Ureter (tissue), 1 donor: ENCODE data around the gene PACC1. TPM values are rescaled to one million over a fixed set of nuclear protein-coding genes. Genes with fewer than 3 reads are reported as not detected.
"Not testable (repeated sequence)": the region's sequence is repeated elsewhere in the genome, so short reads cannot be mapped to it uniquely, and the experiment has no call there.

Experiments used
- DNase-seq: peaks from one replicate; pipeline ENCODE4 v3.0.0-alpha.2; 2020; ENCODE audit warnings: low spot score
- total RNA-seq: library from RNA; stranded (reverse); gene quantifications from one replicate; pipeline ENCODE4 v1.2.4, GENCODE V29; 2023
- donor health status: DM: yes; HTN: yes; CAD: no.

Gene PACC1
- total RNA-seq, 1 donor from 2014 or later: 4.5 TPM

DNA sequence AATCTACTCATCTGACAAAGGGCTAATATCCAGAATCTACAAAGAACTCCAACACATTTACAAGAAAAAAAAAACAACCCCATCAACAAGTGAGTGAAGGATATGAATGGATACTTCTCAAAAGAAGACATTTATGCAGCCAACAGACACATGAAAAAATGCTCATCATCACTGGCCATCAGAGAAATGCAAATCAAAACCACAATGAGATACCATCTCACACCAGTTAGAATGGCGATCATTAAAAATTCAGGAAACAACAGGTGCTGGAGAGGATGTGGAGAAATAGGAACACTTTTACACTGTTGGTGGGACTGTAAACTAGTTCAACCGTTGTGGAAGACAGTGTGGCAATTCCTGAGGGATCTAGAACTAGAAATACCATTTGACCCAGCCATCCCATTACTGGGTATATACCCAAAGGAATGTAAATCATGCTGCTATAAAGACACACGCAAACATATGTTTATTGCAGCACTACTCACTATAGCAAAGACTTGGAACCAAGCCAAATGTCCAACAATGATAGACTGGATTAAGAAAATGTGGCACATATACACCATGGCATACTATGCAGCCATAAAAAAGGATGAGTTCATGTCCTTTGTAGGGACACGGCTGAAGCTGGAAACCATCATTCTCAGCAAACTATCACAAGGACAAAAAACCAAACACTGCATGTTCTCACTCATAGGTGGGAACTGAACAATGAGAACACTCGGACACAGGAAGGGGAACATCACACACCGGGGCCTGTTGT lies 18.8 kb downstream of the PACC1 start:
- not testable (repeated sequence) for DNase-seq

- no peak for DNase-seq
Observed at GRCh38 chr1:212388985-212389716, 25.5 kb downstream of the PACC1 start.

GRCh38 chr1:212386029-212386428 lies 28.7 kb downstream of the PACC1 start:
- no peak for DNase-seq

DNA sequence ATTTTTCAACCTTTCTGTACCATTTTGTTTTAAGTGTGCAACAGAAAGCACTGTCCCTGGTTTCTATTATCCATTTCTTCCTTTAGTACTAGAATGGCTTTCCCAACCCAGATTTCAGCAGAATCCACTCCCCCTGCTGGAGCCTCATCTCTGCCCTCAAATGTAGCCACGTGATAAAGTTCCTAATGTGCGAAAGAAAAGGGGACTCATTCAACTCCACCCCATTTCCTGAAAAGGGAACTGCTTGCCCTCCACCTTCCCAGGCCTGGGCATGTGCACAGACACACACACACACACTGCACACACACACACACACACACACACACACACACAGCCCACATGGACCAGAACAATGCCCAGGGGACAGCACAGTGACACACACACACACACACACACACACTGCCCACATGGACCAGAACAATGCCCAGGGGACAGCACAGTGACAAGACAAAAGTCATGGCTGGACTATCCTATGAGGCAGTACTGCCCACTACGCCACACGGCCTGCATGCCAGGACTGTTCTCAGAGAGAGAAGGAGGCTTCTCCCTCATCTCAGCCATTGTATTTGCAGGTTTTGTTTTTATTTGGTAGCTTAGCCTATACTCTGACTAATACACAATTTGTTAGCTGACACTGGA lies 33.2 kb downstream of the PACC1 start:
- DNase-seq: no peak

- DNase-seq: no peak
Observed at GRCh38 chr1:212379366-212379765, 35.3 kb downstream of the PACC1 start.

GRCh38 chr1:212377644-212378043 lies 37.0 kb downstream of the PACC1 start:
- DNase-seq: no peak

- DNase-seq: no peak
Observed at GRCh38 chr1:212375986-212376385, 38.7 kb downstream of the PACC1 start.

GRCh38 chr1:212368073-212368484 lies 46.6 kb downstream of the PACC1 start:
- peak; percentile 54 for DNase-seq

DNA sequence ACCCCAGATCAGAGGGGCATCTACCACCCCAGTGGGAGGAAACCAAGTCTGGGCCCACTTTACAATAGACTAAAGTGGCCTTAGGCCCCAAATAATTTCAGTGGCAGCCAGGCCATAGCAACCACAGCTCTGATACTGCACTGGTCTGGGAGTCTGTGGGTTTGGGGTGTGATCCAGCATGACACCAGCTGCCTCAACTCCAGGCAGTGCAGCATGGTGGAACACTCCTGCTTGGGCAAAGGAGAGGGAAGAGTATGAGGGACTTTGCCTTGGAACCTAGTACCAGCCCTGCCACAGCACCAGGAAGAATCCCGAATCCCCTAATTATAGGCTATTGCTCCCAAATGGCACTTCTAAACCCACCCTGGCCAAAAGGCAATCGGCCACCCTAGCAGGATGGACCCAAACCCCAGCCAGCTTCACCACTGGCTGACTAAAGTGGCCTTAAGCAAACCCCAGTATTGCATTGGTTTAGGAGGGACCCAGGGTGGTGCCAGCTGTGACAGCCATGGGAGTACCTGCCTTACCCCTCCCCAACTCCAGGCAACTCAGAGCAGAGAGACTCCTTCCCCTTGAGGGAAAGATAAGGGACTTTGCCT lies 47.1 kb downstream of the PACC1 start:
- DNase-seq: no peak

DNA sequence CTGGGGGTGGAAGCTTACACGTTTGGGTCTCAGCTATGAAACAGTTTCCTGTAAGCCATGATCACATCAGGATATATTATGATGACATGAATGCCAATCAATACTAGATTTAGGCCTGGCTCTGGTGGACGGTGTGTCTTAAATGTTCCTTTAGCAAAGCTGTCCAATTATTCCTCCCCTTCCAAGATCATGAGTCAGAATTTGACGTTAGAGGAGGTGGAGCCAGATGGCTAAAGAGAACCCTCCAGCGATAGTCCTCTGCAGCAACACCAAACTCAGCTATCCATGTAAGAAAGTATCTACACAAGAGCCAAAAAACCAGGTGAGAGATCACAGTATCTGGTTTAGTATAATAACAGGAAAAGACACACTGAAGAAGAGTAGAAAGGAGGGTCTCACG lies 47.8 kb downstream of the PACC1 start:
- no peak for DNase-seq

- DNase-seq: no peak
Observed at GRCh38 chr1:212364985-212365384, 49.7 kb downstream of the PACC1 start.

GRCh38 chr1:212359794-212360479 lies 54.7 kb downstream of the PACC1 start:
- no peak for DNase-seq

DNA sequence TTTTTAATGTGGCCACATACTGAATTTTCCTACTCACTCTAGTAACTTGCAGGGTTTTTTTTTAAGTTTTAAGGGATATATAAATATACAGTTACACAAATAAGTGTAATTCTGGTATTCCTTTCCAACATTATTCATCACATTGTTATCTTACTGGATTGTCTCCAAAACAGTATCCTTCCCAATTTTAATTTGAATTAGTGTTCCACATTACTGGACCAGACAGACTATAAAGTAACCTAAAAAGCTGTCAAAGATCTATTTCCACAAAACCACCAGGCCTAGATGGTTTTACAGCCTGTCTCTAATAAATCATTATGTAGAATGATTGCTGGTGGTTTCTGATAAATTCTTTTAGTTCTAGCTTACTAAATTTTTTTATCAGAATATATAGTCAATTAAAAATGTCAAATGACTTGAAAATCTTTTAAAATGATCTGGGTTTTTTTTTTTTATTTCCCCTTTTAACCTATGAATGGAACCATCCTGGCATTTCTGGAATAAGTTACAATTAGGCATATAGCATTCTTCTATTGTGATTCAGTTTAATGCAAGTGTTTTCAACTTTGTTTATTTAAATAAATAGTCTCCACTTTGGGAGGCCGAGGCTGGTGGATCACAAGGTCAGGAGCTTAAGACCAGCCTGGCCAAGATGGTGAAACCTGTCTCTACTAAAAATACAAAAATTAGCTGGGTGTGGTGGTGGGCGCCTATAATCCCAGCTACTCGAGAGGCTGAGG lies 59.3 kb downstream of the PACC1 start:
- DNase-seq: no peak

DNA sequence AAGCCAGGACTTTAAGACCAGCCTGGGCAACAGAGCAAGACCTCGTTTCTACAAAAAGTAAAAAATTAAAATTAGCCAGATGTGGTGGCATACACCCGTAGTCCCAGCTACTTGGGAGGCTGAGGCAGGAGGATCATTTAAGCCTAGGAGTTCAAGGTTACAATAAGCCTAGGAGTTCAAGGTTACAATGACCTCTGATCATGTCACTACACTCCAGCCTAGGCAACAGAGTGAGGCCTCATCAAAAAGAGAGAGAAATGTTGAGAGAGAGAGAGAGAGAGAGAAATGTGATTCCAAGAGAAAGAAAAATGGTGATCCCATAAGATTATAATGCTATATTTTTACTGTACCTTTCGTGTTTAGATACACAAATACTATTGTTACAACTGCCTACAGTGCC lies 60.2 kb downstream of the PACC1 start:
- no peak for DNase-seq

GRCh38 chr1:212353181-212353580 lies 61.5 kb downstream of the PACC1 start:
- no peak for DNase-seq

- DNase-seq: no peak
Observed at GRCh38 chr1:212351588-212352362, 62.9 kb downstream of the PACC1 start.

DNA sequence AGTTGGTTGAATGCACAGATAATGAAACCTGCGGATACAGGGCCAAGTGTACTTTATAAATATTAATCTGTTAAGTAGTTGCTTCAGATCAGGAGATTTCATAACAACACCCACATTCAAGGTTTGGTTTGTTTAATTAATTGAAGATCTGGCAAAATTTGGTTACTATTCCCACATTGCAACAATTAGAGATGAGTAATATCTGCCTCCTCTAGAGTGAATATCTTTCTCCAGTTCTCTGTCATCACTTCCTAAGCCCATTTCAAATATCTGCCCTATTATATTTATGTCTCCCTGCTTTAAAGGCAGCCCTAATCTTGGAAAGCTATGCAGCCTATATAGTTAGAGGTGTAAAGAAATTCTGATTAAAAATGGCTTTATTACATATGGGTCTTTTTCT lies 68.1 kb downstream of the PACC1 start:
- no peak for DNase-seq

DNA sequence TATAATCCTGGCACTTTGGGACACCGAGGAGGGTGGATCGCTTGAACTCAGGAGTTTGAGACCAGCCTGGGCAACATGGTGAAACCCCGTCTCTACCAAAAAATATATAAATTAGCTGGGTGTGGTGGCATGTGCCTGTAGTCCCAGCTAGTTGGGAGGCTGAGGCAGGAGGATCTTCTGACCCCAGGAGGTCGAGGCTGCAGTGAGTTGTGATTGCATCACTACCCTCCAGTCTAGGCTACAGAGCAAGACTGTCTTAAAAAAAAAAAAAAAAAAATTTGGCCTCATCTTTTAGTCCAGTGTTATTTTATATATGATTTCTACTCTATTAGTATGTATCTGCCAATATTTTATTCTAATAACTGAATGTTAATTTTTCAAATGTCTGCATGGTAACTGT lies 69.8 kb downstream of the PACC1 start:
- DNase-seq: no peak

GRCh38 chr1:212341090-212341489 lies 73.6 kb downstream of the PACC1 start:
- no peak for DNase-seq

GRCh38 chr1:212329105-212329504 lies 85.6 kb downstream of the PACC1 start:
- no peak for DNase-seq
